ENCODE measurements around the gene MAMDC4.

The MAMDC4 gene

DNA sequence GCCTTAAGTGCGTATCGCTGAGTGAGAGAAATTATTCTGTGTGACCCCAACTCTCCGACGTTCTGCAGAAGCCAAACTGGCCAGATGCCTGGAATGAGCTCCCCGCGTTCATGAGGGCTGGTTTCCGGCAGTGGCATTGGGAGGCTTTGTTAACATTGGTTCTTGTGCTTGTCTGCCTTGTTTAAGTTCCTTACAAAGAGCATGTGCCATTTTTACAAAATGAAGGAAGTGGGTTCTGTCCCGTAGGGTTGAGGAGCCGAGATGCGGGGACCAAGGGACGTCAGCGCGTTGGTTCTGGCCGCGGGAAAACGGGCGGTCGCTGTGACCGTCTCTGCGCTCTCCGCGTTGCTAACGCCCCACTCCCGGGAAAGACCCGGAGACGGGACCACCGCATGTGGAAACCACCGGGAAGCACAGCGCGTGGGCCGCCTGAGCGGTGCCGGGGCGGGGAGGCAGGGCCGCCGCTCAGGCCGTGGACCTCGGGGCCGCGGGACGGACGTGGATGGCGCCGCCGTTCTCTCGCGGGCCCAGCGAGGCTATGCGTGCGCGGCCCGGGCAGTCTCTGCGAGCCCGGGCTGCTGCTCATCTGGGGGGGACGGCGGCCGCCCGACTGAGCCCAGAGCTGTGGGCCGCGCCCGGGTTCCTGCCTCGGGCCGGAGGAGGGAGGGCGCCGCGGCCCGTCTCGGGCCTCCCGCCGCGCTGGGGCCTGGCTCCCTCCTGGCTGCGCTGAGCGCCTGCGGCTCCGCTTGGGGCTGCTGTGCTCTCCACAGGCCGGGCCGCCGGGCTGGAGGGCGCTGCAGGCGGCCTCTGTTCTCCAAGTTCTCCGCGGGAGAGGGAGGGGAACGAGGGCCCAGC lies 30.9 kb upstream of the MAMDC4 start:
- TF ChIP-seq, protein P1, sequence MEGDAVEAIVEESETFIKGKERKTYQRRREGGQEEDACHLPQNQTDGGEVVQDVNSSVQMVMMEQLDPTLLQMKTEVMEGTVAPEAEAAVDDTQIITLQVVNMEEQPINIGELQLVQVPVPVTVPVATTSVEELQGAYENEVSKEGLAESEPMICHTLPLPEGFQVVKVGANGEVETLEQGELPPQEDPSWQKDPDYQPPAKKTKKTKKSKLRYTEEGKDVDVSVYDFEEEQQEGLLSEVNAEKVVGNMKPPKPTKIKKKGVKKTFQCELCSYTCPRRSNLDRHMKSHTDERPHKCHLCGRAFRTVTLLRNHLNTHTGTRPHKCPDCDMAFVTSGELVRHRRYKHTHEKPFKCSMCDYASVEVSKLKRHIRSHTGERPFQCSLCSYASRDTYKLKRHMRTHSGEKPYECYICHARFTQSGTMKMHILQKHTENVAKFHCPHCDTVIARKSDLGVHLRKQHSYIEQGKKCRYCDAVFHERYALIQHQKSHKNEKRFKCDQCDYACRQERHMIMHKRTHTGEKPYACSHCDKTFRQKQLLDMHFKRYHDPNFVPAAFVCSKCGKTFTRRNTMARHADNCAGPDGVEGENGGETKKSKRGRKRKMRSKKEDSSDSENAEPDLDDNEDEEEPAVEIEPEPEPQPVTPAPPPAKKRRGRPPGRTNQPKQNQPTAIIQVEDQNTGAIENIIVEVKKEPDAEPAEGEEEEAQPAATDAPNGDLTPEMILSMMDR (conservative IDR thresholded peaks at IDR 0.05; ENCODE audit: low read length): no peak
- no peak for DNase-seq (ENCODE audit: low read depth)
- no peak overlapping the region for H3K4me3 ChIP-seq (ENCODE audit: low read length)

GRCh38 chr9:136821826-136822544 lies 30.2 kb upstream of the MAMDC4 start:
- TF ChIP-seq, protein P1 (conservative IDR thresholded peaks at IDR 0.05; ENCODE audit: low read length): no peak
- no peak overlapping the region for H3K4me3 ChIP-seq (ENCODE audit: low read length)
- no peak for DNase-seq (ENCODE audit: low read depth)

DNA sequence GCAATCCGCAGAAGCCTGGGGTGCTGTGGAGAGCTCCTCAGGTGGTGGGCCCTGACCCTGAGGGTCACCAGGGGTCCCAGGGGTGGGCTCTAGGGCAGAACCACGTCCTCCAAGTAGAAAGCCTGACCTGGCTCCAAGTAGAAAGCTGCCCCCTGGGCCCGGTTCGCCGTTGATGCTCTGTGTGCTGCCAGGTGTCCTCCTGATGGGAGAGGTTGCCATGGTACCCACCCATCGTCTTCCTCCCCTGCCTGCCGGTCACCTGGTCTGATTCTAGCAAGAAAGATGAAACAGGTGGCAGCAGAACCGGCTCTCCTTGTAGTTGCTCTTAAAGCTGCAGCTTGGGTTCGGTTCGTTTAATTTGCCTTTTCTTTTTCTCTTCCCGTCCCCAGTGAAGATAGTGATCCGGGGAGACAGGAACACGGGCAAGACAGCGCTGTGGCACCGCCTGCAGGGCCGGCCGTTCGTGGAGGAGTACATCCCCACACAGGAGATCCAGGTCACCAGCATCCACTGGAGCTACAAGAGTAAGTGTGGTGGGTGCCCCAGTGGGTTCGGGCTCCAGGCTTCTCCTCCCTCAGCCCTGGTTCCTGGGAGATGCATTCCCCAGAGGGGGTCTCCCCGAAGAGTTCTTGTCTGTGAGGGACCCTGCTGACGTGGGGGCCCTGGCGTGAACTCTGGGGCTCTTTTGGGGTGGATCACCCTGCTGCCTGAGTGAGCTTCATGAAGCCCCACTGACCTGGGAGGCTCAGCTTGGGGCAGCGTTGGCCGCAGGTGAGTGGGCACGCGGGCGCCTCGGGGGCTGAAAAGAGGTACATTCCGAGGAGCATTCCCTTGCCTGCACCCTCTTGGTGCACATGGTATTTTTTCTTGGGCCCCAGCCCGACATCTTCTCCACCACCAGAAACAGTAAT lies 28.8 kb upstream of the MAMDC4 start:
- H3K4me3 ChIP-seq (ENCODE audit: low read length): no peak overlapping the region
- TF ChIP-seq, protein P1 (conservative IDR thresholded peaks at IDR 0.05; ENCODE audit: low read length): no peak
- no peak for DNase-seq (ENCODE audit: low read depth)

GRCh38 chr9:136824496-136825225 lies 27.5 kb upstream of the MAMDC4 start:
- TF ChIP-seq, protein P1 (conservative IDR thresholded peaks at IDR 0.05; ENCODE audit: low read length): no peak
- no peak for DNase-seq (ENCODE audit: low read depth)
- H3K4me3 ChIP-seq (ENCODE audit: low read length): no peak overlapping the region

DNA sequence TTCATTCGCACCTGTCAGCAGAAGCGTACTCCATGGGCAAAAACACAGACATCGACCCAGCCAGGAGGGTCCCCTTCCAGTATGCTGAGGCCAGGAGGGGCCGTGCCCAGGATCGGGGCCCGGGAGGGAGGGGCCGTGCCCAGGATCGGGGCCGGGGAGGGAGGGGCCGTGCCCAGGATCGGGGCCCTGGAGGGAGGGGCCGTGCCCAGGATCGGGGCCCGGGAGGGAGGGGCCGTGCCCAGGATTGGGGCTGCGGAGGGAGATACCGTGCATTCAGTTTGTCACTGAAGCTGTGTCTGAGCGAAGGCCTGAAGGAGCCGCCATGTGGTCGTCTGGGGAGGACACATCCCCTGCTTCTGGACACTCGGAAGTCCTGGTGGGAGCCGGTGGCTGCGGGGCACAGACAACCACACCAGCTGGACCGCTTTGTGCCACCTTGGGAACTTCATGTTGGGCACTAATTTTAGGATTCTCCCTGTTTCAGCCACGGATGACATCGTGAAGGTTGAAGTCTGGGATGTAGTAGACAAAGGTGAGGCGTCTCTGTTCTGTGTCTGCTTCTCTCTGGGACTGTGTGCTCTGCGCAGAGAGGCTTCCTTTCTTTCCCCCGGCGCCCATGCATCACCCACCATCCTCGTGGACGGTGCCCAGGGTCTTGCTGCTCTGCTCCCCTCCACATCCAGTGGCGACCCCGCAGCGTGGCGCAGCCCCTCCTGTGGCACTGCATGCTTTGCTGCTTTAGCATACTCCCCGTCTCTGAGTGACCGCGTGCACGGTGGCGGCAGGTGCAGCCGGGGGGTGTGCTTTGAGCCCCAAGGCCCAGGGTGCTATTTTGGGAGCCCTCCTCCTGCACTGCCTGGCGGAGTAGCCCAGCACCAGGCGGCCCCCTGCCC lies 26.6 kb upstream of the MAMDC4 start:
- no peak overlapping the region for H3K4me3 ChIP-seq (ENCODE audit: low read length)
- TF ChIP-seq, protein P1 (conservative IDR thresholded peaks at IDR 0.05; ENCODE audit: low read length): no peak

DNA sequence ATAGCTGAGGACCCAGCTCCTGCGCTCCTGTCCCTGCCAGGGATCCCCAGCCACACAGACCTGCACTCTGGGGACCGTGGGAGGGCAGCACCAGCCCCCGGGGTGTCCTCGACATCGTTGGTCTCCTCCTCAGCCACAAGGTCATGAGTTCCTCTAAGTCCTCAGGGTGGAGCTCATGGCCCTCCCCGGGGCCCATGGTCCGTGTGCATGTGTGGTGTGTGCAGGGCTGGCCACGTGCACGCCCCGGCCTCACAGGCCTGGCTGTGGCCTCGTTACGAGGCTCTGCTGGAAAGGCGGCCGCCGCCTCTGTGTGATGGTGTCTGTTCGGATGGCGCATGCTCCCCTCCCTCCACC lies 26.0 kb upstream of the MAMDC4 start:
- no peak for DNase-seq (ENCODE audit: low read depth)
- TF ChIP-seq, protein P1 (conservative IDR thresholded peaks at IDR 0.05; ENCODE audit: low read length): no peak
- no peak overlapping the region for H3K4me3 ChIP-seq (ENCODE audit: low read length)

More for the DNA sequence above, 26.6 kb upstream of the MAMDC4 start:
- no peak for DNase-seq (ENCODE audit: low read depth)

All from AG10803 (cell line).